C1 segment of cervical spinal cord (tissue), 14 donors: ENCODE data around the gene ZBP1.

Experiments
- DNase-seq, 14 donors: peaks; one replicate each; lab custom pipeline; 2025; lab: John Stamatoyannopoulos, UW

Gene ZBP1

DNA sequence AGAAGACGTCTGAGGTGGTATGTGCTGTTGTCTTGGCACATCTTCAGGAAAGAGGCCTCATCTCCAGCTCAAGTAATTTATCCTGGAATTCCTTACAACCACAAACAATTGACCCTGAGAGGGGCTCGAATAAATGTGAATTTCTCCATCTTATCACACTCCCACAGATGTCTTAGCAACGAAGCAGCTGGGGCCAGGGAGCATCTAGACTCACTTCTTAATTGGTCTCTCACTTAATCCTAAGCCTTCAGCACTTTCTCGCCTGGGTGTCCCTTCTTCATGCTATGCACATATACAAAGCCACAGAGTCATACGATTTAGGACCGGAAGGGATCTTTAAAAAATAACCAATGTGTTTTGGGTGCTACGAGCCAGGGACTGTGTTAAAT, 32.2 kb downstream of the ZBP1 start:
- DNase-seq = no peak

DNA sequence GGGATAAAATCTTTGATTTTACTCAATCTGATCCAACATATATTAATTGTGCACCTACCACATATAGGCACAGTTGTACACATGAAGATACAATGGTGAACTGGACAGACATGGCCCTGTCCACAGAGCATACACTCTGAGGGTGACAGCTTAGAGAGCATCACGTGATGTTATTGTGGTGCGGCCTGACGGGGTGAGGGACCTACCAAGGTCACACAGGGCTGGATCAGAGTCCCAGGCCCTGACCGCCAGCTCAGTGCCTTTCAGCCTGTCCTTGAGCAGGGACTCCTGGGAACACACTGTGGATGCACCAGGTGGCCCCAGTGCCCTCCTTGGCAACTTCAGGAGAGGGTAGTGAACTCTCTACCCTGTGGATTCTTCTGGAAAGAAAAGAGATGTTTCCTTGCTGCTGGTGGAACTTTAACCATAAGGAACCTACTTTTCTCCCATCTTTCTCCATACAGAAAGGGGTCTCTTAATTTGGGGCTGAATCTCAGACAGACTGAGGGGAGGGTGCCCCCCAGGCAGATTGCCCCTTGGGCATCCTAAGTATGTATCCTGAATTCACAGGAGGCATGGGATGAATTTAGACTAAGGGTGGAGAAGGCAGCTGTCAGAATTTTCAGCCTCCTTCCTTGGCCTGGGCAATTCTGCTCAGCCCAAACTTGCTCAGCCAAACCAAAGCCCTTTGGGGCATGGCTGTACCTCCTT, 32.8 kb downstream of the ZBP1 start:
- no peak for DNase-seq

DNA sequence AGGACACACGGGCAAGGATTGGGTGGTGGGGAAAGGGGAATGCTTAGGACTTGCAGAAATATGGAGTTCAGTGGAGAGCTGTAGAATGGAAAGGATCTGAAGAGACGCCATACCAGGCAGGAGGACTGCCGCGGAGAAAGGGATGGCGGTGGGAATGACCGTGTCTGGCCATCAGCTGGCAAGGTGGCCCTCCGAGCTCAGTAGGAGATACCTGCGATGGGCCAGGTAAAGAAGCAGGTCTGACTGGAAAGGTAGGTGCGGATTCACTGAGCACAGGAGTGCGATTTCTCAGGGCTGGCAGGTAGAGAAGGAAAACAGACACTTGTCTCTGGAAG, 33.3 kb downstream of the ZBP1 start:
- DNase-seq = no peak

DNA sequence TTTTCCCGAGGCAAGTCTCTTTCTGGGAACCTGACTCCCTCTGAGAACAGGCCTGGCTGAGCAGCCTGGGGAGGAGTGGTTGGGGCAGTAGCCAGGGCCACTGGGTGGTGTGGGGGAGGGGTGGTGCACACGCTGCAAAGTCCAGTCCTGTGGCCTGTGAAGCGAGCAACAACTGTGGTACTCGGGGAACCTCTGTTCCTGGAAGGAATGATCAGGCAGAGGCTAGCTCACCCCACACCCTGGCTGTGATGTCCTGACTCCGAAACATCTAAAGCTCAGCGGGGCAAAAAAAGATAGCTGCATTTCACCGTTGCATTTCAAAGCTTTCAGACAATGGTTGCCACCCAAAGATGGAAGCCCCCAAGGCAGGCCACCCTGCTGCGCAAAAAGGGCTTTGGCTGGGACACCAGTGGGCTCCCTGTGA, 33.8 kb downstream of the ZBP1 start:
- peak in 5 of 14 donors; percentile 4 to 65 (median 11) for DNase-seq

DNA sequence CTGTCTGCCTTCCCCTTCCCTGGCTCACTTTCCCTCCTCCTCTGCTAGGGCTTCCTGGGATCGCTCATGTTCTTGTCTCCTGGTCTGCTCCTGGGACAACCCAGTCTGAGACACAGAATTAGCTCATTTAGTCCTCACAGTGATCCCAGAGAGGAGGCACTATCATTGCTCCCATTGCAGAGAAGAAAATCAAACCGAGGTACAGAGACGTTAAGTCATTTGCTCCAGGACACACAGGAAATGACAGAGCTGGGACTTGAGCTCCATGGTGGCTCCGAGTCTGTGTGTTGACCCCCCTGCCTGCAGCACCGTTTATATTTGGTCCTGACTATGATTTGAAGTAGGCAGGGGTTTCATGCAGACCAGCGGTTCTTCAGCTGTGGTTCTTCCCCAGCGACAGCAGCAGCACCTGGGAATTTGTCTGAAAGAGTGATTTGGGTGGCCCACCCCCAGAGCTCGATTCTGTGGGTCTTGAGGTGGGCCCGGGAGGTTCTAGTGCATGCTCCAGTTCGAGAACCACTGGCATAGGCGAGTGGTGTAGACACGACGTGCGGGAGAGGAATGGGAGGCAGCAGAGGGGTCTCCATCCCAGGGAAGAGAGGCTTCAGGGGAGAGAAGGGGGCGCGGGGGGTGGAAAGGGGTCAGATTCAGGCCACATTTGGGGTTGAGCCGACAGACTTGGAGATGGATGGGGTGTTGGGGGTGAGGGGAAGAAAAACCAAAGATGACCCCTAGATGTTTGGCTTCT, 34.6 kb downstream of the ZBP1 start:
- no peak for DNase-seq

DNA sequence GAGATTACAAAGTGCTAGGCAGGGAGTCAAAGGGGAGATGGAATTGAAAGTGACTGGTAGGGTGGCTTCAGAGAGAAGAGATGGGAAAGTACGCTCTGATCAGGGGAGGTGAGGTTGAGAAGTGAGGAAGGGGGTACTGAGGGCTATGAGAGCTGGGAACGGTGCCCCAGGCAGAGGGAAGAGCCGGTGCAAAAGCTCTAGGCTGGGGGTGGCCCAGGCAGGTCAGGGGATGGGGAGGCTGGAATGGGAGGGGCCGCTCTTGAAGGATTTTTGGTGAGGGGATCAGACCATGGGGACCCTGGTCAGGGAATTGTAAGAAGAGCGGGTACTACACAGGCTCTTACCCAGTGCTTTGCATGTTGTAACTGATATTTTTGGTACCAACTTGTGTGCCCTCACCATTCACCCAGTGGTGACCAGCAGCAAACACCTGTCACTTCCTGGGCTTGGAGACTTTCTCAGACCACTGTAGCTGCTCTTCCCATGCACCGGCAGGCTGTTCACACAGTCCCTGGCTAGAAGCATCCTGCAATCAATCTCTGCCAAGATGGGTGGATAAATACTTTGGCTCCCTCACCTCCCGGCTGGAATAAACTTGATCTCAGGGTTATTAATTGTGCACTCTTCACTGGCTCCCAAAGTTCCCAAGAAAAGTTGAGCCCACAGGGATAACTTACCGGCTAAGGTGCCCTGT, 35.3 kb downstream of the ZBP1 start:
- no peak for DNase-seq

DNA sequence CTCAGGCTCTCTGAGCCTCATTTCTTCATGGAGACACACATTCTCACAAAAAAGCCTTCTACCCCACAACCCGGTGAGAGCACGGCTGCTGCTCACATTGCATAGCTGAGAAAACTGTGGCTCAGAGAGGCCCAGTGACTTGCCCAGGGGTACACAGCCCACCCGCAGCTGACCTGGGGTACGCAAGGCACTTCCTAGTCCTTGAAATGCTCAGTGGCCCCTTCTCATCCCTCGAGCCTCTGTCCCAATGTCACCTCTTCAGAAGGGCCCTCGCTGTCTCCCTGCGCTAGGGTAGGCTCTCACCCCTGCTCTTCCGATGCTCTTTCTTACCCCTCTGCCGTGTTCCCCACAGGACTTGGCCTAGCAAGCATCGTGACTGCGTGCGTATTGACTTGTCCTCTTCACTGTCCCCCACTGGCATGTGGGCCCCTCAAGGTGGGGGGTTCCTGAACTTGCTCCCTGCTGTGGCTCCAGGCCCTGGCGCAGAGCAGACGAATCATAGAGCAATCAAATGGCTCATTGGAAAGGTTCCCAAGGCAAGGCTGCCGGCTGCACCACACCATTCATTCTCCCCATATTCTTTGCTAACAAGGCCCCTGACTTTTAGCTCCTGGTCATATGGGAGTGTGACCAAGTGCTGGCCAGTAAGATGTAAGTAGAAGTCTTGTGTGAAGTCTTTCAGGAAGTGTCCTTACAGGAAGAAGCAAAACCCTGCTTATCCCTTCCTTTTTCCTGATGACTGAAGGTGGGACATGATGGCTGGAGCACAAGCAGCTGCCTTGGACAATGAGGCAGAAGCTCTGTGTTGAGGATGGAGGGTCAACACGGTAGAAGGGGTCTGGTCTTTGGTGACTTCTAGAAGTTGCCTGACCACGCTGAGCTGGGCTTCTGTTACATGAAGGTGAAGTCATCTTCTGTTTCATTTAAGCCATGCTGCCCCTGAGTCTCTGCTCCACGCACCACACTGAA, 36.7 kb downstream of the ZBP1 start:
- no peak for DNase-seq

DNA sequence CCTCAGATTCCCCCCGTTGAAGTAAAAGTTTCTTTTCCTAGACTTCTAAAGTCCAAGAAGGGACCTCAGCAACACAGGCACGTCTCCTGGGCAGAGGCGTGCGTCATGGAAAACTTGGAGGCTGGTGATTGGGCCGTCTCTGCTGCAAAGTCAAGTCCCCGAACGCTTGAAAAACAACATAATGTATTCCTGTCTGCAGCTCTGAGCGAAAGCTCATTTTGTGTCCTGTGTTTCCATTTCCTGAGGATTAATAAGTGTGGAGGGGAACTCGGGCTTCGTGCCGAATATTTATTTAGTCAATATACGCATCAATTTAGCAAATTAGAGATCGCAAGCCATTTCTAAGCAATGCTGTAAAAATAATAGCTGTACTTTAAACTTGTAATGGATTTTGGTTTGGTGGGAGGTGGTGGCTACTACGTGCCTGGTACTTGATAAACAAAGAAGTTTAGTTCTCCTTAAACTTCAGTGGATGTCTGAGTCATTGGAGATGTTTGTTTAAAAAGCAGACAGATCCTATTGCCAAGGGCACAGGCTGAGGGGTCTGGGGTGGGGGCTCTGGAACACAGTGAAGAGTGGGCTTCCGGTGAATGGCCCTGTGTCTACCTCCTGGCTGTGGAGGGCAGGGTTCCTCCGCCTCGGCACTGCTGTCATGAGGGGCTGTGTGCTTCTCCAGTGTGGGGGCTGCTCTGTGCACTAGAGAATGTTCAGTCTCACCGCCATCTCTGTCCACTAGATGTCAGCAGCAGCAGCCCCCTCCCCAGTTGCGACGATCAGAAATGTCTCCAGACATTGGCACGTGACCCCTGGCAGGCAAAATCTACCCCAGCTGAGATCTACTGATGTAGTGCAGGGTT, 37.6 kb downstream of the ZBP1 start:
- peak in 4 of 14 donors; percentile 5 to 10 (median 8) for DNase-seq

DNA sequence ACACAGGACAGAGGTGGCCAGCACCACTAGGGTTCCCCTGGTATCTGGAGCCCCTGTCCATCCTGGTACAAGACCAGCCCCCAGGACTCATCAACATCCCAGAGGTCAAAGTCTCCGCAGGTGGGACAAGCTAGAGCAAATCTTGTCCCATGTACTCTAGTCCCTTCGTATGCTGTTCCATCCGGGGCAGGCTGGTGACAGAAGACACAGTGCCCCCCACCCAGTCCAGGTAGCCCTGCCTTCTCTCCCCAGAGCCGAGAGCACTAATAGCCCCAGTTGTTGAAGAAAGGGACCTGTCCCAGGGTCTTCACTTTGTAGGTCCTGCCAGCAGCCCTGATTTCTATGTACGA, 38.2 kb downstream of the ZBP1 start:
- no peak for DNase-seq

DNA sequence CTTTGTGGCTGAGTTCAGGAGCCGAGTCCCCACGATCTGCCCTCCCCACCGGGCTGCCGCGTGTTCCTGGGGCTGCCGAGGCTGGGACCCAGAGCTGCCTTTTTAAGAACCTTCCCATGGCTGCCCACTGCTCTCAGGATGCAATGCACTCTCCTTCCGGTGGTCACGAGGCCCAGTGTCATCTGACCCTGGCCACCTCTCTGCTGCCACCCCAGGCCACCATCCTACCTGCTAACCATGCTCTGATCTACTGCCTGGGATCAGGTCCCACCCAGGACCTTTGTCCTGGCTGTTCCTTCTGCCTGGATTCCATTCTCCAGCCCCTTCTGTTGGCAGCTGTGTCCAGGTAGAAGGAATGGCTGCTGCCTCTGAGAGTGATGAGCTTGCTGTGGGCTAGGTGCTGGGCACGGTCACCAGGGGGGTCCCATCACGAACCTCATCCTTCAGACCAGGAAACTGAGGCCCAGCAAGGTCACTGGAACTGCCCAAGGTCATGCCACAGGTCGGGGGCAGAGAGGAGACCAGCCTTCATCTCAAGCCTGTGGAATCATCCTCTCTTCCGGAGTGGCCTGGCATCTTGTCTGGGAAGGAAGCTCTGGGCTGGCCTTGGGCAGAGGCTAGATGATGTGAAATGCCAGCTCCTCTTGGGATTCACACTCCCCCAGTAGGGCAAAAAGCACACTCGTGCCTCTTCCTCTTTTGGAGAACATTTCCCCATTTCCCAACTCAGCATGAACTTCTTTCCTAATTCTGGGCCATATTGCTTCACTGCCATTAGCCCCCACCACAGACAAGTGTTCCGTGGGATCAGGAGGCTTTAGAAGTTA, 38.8 kb downstream of the ZBP1 start:
- DNase-seq = no peak

DNA sequence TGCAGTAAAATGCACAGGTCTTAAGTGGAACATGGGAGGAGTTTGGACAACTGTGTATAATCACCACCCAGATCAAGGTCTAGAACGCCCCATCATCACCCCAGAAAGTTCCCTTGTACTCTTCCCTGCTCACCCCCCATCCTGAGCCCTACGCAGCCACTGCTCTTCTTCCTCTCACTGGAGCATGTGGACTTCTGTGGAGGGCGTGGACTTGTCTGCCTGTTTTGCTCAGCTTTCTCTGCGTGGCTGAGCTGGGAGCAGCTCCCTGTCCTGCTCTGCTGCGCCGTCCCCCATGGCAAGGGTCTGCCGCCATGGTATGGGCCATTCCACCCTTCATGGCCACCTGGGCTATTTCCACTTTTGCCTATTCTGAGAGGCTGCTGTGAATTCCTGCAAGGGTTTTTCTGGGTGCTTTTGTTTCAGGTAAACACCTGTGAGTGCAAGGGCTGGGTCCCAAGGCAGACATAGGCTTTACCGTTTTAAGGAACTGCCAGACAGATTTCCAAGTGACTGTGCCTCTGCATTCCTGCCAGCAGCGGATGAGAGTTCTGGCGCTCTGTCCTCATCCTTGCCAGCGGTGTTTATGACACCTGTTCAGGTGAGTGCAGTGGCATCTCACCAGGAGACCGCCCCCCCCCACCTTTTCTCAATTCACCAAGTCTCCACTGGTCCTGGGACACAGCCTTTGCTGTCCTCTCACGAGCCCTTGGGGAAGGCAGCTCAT, 39.6 kb downstream of the ZBP1 start:
- DNase-seq = no peak

DNA sequence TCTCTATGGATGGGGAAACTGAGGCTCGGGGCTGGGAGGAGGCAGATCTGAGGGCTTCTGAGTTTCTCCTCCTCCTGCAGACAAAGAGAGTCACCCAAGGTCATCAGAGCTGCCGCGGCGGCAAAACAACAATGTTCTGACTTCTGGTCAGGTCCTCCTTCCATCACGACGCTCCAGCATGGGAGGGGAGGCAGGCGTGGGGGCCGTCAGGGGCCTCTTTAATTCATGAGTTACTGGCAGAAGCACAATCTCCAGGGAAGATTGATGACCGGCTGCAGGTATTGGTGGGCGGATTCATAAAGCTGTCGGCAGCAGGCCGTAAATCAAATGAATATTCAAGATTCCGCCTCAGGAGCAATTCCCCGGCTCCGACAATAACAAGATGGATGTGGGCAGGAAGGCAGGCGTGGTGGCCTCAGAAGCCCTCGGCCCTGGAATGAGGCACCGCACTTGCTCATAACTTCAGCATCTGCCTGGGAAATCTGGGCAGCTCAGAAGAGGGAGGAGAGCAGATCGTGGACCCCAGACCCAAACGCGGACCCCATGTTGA, 40.3 kb downstream of the ZBP1 start:
- DNase-seq = no peak

DNA sequence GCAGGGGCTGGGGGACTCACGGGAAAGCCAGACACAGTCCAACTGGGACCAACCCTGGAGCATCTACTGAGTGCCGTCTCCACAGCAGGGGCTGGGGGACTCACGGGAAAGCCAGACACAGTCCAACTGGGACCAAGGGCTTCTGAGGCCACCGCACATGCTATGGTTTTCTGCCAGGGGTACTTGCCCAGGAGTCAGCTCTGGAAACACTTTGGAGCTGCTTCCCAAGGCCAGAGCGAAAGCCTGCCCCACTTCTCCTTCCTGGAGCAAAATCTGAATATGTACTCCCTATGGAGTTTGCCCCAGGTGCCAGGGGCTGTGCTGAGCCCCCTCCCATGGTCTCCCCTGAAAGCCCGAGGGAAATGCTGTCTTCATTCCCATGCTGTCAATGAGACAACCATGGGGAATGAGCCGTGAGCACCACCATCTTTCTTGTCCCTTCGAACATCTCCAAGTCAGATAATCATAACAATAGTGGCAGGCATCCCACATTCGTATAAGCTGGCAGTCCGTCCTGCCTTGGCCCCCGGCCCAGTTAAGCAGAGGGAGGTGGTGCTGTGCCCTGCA, 40.8 kb downstream of the ZBP1 start:
- DNase-seq = no peak

DNA sequence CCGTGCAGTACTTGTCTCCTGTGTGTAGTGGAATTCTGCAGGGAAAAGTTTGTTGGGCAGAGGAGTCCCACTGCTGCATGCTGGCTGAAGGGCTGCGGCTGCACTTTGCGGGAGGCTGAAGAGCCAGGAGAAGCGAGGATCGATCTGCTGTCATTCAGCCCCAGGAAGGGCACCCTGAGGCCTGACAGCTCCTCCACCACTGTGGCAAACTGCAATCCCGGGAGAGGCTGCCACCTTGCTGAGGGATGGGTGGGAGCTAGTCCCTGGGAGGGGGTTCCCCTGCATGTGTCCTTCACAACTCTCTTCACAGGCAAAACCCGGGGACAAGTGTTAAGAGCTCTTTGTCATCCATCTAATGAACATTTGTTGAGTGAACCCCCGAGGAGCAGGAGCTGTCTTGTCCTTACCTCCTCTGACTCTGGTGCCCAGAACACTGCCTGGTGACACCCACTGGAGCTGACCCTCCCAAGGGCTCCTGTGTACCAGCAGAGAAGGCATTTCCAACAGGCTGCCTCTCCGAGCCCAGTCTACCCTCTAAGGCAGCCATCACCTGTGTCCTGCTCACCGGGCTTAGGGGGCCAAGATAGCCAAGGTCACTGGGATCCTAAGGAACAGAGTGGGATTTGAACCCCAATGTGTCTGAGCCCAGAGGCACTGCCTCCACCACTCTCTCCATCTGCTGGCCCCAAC, 41.6 kb downstream of the ZBP1 start:
- no peak for DNase-seq

DNA sequence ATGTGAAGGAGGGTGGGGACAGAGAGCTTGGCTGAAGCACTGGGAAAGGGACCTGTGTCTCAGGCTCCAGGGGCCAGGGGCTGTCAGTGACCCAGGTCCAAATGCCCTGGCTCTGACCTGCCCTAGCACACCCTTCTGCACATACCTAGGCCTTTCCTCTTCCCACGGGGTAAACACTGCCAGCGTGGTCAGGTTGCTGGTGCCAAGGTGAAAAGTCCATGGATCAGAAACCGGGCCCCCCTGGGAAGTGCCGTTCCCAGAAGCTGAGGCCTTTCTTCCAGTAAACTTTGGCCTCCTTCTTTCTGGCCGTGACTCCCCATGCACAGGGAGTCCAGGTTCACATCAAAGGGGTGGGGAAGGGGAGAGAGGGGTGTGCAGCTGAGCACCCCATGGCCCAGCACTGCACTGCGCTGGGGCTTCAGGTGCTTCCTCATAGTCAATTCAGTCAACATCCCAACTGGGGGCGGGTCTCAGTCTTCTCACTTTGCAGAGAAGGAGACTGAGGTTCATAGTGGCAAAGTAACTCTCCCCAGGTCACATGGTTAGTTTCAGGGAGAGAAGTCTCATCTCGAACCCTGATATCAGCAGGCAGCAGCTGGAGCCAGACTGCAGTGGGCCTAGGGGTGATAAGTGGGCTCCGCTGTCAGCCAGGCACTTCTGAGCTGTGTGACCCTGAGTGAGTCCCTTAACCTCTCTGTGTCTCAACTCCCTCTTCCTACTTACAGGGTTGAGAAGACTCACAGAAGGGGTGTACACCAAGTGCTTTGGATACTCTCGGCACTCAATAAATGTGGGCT, 42.3 kb downstream of the ZBP1 start:
- DNase-seq = no peak

DNA sequence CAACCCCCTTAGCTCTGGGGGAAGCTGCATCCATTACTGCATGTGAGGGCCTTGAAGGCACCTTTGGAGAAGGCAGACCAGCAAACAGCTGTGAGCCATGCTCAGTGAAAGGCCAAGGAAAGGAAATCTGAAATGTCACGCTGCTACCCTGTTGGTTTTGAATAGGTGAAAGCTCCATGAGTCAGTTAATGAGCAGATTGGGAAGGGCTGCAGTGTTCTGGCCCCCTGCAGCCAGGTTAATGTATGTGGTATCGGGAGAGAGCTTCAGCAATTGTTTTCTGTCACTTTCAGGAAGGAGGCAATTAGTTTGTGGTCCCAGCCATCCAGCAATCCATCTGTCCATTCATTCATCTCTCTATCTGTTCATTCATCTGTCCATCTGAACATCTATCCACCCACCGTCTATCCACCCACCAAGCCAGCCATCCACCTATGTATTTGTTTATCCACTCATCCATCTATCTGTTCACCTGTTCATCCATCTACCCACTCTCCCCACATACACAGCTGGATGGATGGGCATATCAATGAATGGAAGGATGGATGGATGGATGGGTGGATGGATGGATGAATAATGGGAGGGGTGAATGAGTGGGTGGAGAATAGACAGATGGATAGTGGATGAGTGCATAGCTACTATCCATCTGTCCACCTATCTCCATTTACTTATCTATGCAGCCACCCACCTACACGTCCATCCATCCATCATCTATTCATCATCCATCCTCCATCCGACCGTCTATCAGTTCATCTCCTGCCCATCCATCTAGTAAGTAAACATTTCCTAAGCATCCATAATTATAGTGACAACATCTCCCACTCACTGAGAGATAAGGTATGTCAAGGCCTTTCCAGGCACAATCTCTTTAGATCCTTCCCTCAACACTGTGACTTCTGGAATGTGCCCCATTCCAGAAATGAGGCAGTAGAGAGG, 43.3 kb downstream of the ZBP1 start:
- DNase-seq = no peak
